Measurements from ENCODE around the gene BAHCC1.
A peak's percentile ranks its signal among the peaks of the same experiment; 100 is the strongest.

The BAHCC1 gene

GRCh38 chr17:81464586-81464985 is 69.3 kb downstream of the BAHCC1 start:
- no peak for DNase-seq

- no peak for DNase-seq
Observed at GRCh38 chr17:81465910-81466309, 70.7 kb downstream of the BAHCC1 start.

- no peak for DNase-seq
Observed at GRCh38 chr17:81466564-81467472, 71.6 kb downstream of the BAHCC1 start.

GRCh38 chr17:81468111-81468769 is 73.0 kb downstream of the BAHCC1 start:
- no peak for DNase-seq

- DNase-seq, result no peak
Observed at GRCh38 chr17:81468770-81469121, 73.5 kb downstream of the BAHCC1 start.

GRCh38 chr17:81469266-81469665 is 74.0 kb downstream of the BAHCC1 start:
- no peak for DNase-seq

- no peak for DNase-seq
Observed at GRCh38 chr17:81470270-81470943, 75.2 kb downstream of the BAHCC1 start.

GRCh38 chr17:81470944-81471817 is 75.9 kb downstream of the BAHCC1 start:
- DNase-seq, result no peak

GRCh38 chr17:81471818-81472456 is 76.7 kb downstream of the BAHCC1 start:
- no peak for DNase-seq

GRCh38 chr17:81473019-81473418 is 77.8 kb downstream of the BAHCC1 start:
- DNase-seq, result no peak

- DNase-seq, result no peak
Observed at GRCh38 chr17:81474958-81475357, 79.7 kb downstream of the BAHCC1 start.

- DNase-seq, result no peak
Observed at GRCh38 chr17:81476097-81476496, 80.8 kb downstream of the BAHCC1 start.

- DNase-seq, result no peak
Observed at GRCh38 chr17:81476635-81477034, 81.4 kb downstream of the BAHCC1 start.

GRCh38 chr17:81477173-81477572 is 81.9 kb downstream of the BAHCC1 start:
- DNase-seq, result no peak

- DNase-seq, result no peak
Observed at GRCh38 chr17:81478119-81478518, 82.9 kb downstream of the BAHCC1 start.

- no peak for DNase-seq
Observed at GRCh38 chr17:81479175-81480071, 84.2 kb downstream of the BAHCC1 start.

GRCh38 chr17:81480140-81481072 is 85.1 kb downstream of the BAHCC1 start:
- DNase-seq, result no peak

- DNase-seq, result peak; percentile 52
Observed at GRCh38 chr17:81481073-81481799, 86.0 kb downstream of the BAHCC1 start.

GRCh38 chr17:81481815-81482505 is 86.7 kb downstream of the BAHCC1 start:
- no peak for DNase-seq

All from activated naive CD4-positive, alpha-beta T cell treated with Interleukin-2 at 50 U/mL for 16 hours (primary cell).